C4-2B (cell line): ENCODE measurements around the gene TPK1.

Experiments used
- CTCF ChIP-seq: fragments of 450-650 bp; conservative IDR thresholded peaks from 2 replicates; pipeline ENCODE4 v1.5.1; 2017; ENCODE audit warnings: mild to moderate bottlenecking
- ZFX ChIP-seq: fragments of 450-650 bp; IDR thresholded peaks from 2 replicates; pipeline ENCODE4 v1.6.1; 2017

- TF ChIP-seq ZFX (no peak), CTCF (no peak)
Observed at GRCh38 chr7:144649120-144649519, 186.7 kb downstream of the TPK1 start.
